Naive thymus-derived CD4-positive, alpha-beta T cell (primary cell): Measurements from ENCODE around the gene ZFYVE28. TPM values are rescaled to one million over a fixed set of nuclear protein-coding genes. Genes with fewer than 3 reads are reported as not detected.
A peak's percentile ranks its signal among the peaks of the same experiment; 100 is the strongest.

Experiments used
- ATAC-seq: fragments of 150-1000 bp; cut with Tn5 transposase; 2 replicates; pipeline ENCODE4 v1.10.0; 2021; ENCODE audit warnings: mild to moderate bottlenecking, moderate library complexity
- CTCF ChIA-PET: fragments of 350-600 bp; sonication (Branson Sonifier 250); formaldehyde crosslinking; loops from one replicate; lab custom pipeline; 2021; ENCODE audit warnings: antibody characterized with exemption; lab: Charles Lee
- POLR2A ChIA-PET: fragments of 350-600 bp; sonication (Branson Sonifier 250); formaldehyde crosslinking; loops from one replicate; lab custom pipeline; 2021; ENCODE audit warnings: antibody characterized with exemption, inconsistent platforms; lab: Charles Lee
- DNase-seq, 9 donors: peaks; one replicate each; pipeline versions ENCODE4 v3.0.0 to v3.0.0-alpha.2; 2020 to 2022; ENCODE audit warnings: mixed read lengths in 1 of 9
- H3K27ac ChIP-seq: one replicate; pipeline ENCODE4 v1.7.0; 2013; ENCODE audit warnings: mild to moderate bottlenecking, low read depth, low read length, moderate library complexity
- H3K27me3 ChIP-seq, 2 donors: one replicate each; pipeline ENCODE4 v1.7.0; 2013; ENCODE audit warnings: low read length in 2 of 2, mild to moderate bottlenecking in 2 of 2, moderate library complexity in 2 of 2; ENCODE audit not compliant: control insufficient read depth in 2 of 2, insufficient read depth in 2 of 2
- H3K36me3 ChIP-seq, 3 experiments: 1 replicate in 2 of 3; 2 replicates in 1 of 3; pipeline ENCODE4 v1.7.0; 2013; ENCODE audit warnings: low read length in 3 of 3, mild to moderate bottlenecking in 3 of 3, moderate library complexity in 1 of 3; ENCODE audit not compliant: insufficient read depth in 3 of 3, control insufficient read depth in 2 of 3
- H3K4me1 ChIP-seq, 2 donors: one replicate each; pipeline ENCODE4 v1.7.0; 2013; ENCODE audit warnings: low read length in 2 of 2, mild to moderate bottlenecking in 2 of 2, moderate library complexity in 1 of 2; ENCODE audit not compliant: control insufficient read depth in 2 of 2, insufficient read depth in 2 of 2
- H3K4me3 ChIP-seq: 2 replicates; pipeline ENCODE4 v1.7.0; 2013; ENCODE audit warnings: mild to moderate bottlenecking, low read length
- H3K9me3 ChIP-seq, 3 experiments: 1 replicate in 2 of 3; 2 replicates in 1 of 3; pipeline ENCODE4 v1.7.0; 2013; ENCODE audit warnings: low read length in 3 of 3; ENCODE audit not compliant: control insufficient read depth in 2 of 3
- H3K27ac Mint-ChIP-seq, 9 donors: one replicate each; pipeline ENCODE4 v1.8.0; 2020 to 2022; ENCODE audit warnings: mixed read lengths in 9 of 9, mild to moderate bottlenecking in 8 of 9, moderate library complexity in 5 of 9, inconsistent platforms in 2 of 9
- H3K27me3 Mint-ChIP-seq, 5 donors: one replicate each; pipeline ENCODE4 v1.8.0; 2021 to 2022; ENCODE audit warnings: mixed read lengths in 5 of 5, mild to moderate bottlenecking in 1 of 5
- H3K36me3 Mint-ChIP-seq, 5 donors: one replicate each; pipeline ENCODE4 v1.8.0; 2020 to 2022; ENCODE audit warnings: mixed read lengths in 5 of 5, mild to moderate bottlenecking in 3 of 5, inconsistent platforms in 1 of 5
- H3K4me1 Mint-ChIP-seq, 7 donors: one replicate each; pipeline ENCODE4 v1.8.0; 2020 to 2022; ENCODE audit warnings: mixed read lengths in 7 of 7, mild to moderate bottlenecking in 3 of 7, inconsistent platforms in 1 of 7
- H3K4me3 Mint-ChIP-seq, 10 donors: one replicate each; pipeline ENCODE4 v1.8.0; 2020 to 2022; ENCODE audit warnings: mild to moderate bottlenecking in 10 of 10, mixed read lengths in 10 of 10, moderate library complexity in 6 of 10, inconsistent platforms in 2 of 10
- H3K9me3 Mint-ChIP-seq, 11 donors: one replicate each; pipeline ENCODE4 v1.8.0; 2020 to 2022; ENCODE audit warnings: mixed read lengths in 11 of 11, mild to moderate bottlenecking in 4 of 11, inconsistent platforms in 1 of 11, moderate library complexity in 1 of 11
- intact Hi-C, 2 donors: fragments of 100-400 bp; cut with micrococcal nuclease; formaldehyde crosslinking; loops; one replicate each; pipeline ENCODE4 v1.15.1; 2023
- polyA plus RNA-seq, 2 donors: library from polyadenylated mRNA; unstranded; fragments of 300-500 nt; fragmentation: Illumina TruSeq; gene quantifications; one replicate each; pipeline ENCODE4 v1.2.3, GENCODE V29; 2021
- total RNA-seq, 6 experiments: library from RNA in 5 of 6; stranded (reverse) in 5 of 6; gene quantifications; 1 replicate in 5 of 6; 2 replicates in 1 of 6; pipeline ENCODE4 v1.2.3 and lab custom pipeline; 2021 to 2026

ZFYVE28 gene
- total and polyA plus RNA-seq, 7 experiments from 2014 or later, result 6.1 to 26.5 (median 15.9) TPM

GRCh38 chr4:2412534-2412884, 5.9 kb downstream of the ZFYVE28 start:
- H3K27me3 Mint-ChIP-seq, result peaks cover 0 to 19% (median 0%) of the 10 kb centered on the region in 5 donors
- peak overlapping the region; percentile 74 to 99 (median 84) for H3K4me3 Mint-ChIP-seq
- peak overlapping the region; percentile 71 for H3K27ac ChIP-seq
- peaks cover 0 to 5% (median 0%) of the 10 kb centered on the region in 5 donors for H3K36me3 Mint-ChIP-seq
- DNase-seq (peak in 6 of 9 donors; percentile 66 to 84 (median 82)), ATAC-seq (peak; percentile 57)
- H3K4me1 Mint-ChIP-seq, result peaks cover 35 to 75% (median 64%) of the 10 kb centered on the region in 7 donors
- no peaks in the 10 kb centered on the region for H3K36me3 ChIP-seq
- POLR2A ChIA-PET, result interaction anchor here (0.9 to 3.4 kb wide), 9 partner anchors 12 to 172 kb away, joined by 3 to 27 read pairs (median 6); partner anchors contain the start of genes HAUS3, MXD4, POLN and RNF4
- H3K9me3 ChIP-seq, result no peaks in the 10 kb centered on the region
- H3K27me3 ChIP-seq, result no peaks in the 10 kb centered on the region
- CTCF ChIA-PET, result interaction anchor here (0.7 to 1.2 kb wide), 5 partner anchors 10 to 150 kb away, joined by 3 to 7 read pairs (median 5); partner anchors contain the start of gene MXD4
- intact Hi-C loops, result loop anchor here (1.0 to 10.0 kb wide), 5 partner anchors 20 to 1478 kb away; partner anchors contain the start of genes GAK (in 1 of the 2) and TMEM175 (in 1 of the 2)
- H3K4me3 ChIP-seq, result peak overlapping the region; percentile 29
- H3K4me1 ChIP-seq, result peaks cover 41 to 48% of the 10 kb centered on the region in 2 donors
- H3K9me3 Mint-ChIP-seq, result peaks cover 0 to 4% (median 0%) of the 10 kb centered on the region in 11 donors
- peak overlapping the region; percentile 90 to 100 (median 96) for H3K27ac Mint-ChIP-seq

GRCh38 chr4:2411786-2412510, 6.5 kb downstream of the ZFYVE28 start:
- no peaks in the 10 kb centered on the region for H3K27me3 ChIP-seq
- peaks cover 41 to 46% of the 10 kb centered on the region in 2 donors for H3K4me1 ChIP-seq
- no peaks in the 10 kb centered on the region for H3K36me3 ChIP-seq
- no peaks in the 10 kb centered on the region for H3K9me3 ChIP-seq
- ATAC-seq, result no peak
- Mint-ChIP-seq H3K36me3 (peaks cover 0 to 5% (median 0%) of the 10 kb centered on the region in 5 donors), H3K27ac (peak overlapping the region; percentile 90 to 100 (median 96)), H3K4me1 (peaks cover 40 to 77% (median 65%) of the 10 kb centered on the region in 7 donors), H3K27me3 (peaks cover 0 to 18% (median 0%) of the 10 kb centered on the region in 5 donors), H3K9me3 (peaks cover 0 to 4% (median 0%) of the 10 kb centered on the region in 11 donors), H3K4me3 (peak overlapping the region; percentile 74 to 99 (median 84))
- H3K4me3 ChIP-seq, result peak overlapping the region; percentile 29
- CTCF ChIA-PET, result interaction anchor here (0.7 to 1.2 kb wide), 3 partner anchors 10 to 150 kb away, joined by 5 to 7 read pairs (median 6); partner anchors contain the start of gene MXD4
- POLR2A ChIA-PET, result interaction anchor here (0.9 to 3.4 kb wide), 9 partner anchors 11 to 171 kb away, joined by 3 to 27 read pairs (median 6); partner anchors contain the start of genes HAUS3, MXD4, POLN and RNF4
- DNase-seq, result no peak
- intact Hi-C loops, result loop anchor here (1.0 to 10.0 kb wide), 5 partner anchors 19 to 1477 kb away; partner anchors contain the start of genes GAK (in 1 of the 2) and TMEM175 (in 1 of the 2)
- H3K27ac ChIP-seq, result peak overlapping the region; percentile 71

- Histone ChIP-seq H3K4me1 (peaks cover 28 to 35% of the 10 kb centered on the region in 2 donors), H3K27me3 (no peaks in the 10 kb centered on the region), H3K27ac (no peak overlapping the region), H3K4me3 (no peak overlapping the region), H3K36me3 (no peaks in the 10 kb centered on the region), H3K9me3 (no peaks in the 10 kb centered on the region)
- POLR2A ChIA-PET, result interaction anchor here (1.0 to 1.1 kb wide), 3 partner anchors 16 to 147 kb away, joined by 3 read pairs; partner anchors contain the start of gene MXD4
- DNase-seq (no peak), ATAC-seq (no peak)
- Mint-ChIP-seq H3K27ac (peak overlapping the region in 1 of 9 donors; percentile 65), H3K4me3 (no peak overlapping the region), H3K27me3 (peaks cover 0 to under 1% (median 0%) of the 10 kb centered on the region in 5 donors), H3K4me1 (peaks cover 33 to 64% (median 52%) of the 10 kb centered on the region in 7 donors), H3K36me3 (peaks cover 0 to 2% (median 0%) of the 10 kb centered on the region in 5 donors), H3K9me3 (peaks cover 0 to 4% (median 0%) of the 10 kb centered on the region in 11 donors)
- intact Hi-C loops, result no loop called here
- CTCF ChIA-PET, result interaction anchor here (0.8 kb wide), 1 partner anchor 159 kb away, joined by 3 read pairs; no protein-coding TSS in a partner anchor
Measured at GRCh38 chr4:2409381-2409783, 9.1 kb downstream of the ZFYVE28 start.

- no peak for DNase-seq
- no peak for ATAC-seq
- H3K9me3 ChIP-seq, result no peaks in the 10 kb centered on the region
- Mint-ChIP-seq H3K4me3 (no peak overlapping the region), H3K36me3 (no peaks in the 10 kb centered on the region), H3K4me1 (peaks cover 29 to 60% (median 51%) of the 10 kb centered on the region in 7 donors), H3K27me3 (peaks cover 0 to 2% (median 0%) of the 10 kb centered on the region in 5 donors), H3K9me3 (peaks cover 0 to 4% (median 0%) of the 10 kb centered on the region in 11 donors), H3K27ac (peak overlapping the region in 2 of 9 donors; percentile 34 to 65)
- H3K27me3 ChIP-seq, result no peaks in the 10 kb centered on the region
- CTCF ChIA-PET, result interaction anchor here (0.8 kb wide), 1 partner anchor 159 kb away, joined by 3 read pairs; no protein-coding TSS in a partner anchor
- peaks cover 24 to 31% of the 10 kb centered on the region in 2 donors for H3K4me1 ChIP-seq
- H3K27ac ChIP-seq, result no peak overlapping the region
- POLR2A ChIA-PET, result interaction anchor here (1.0 to 1.1 kb wide), 3 partner anchors 15 to 147 kb away, joined by 3 read pairs; partner anchors contain the start of gene MXD4
- H3K4me3 ChIP-seq, result no peak overlapping the region
- H3K36me3 ChIP-seq, result no peaks in the 10 kb centered on the region
- intact Hi-C loops, result no loop called here
Measured at GRCh38 chr4:2408976-2409375, 9.5 kb downstream of the ZFYVE28 start.

- Histone ChIP-seq H3K27me3 (no peaks in the 10 kb centered on the region), H3K36me3 (no peaks in the 10 kb centered on the region), H3K27ac (no peak overlapping the region), H3K4me1 (peaks cover 19 to 26% of the 10 kb centered on the region in 2 donors), H3K9me3 (no peaks in the 10 kb centered on the region), H3K4me3 (no peak overlapping the region)
- peaks cover 0 to 2% (median 0%) of the 10 kb centered on the region in 5 donors for H3K27me3 Mint-ChIP-seq
- no peak overlapping the region for H3K4me3 Mint-ChIP-seq
- CTCF ChIA-PET, result interaction anchor here (0.8 kb wide), 1 partner anchor 158 kb away, joined by 3 read pairs; no protein-coding TSS in a partner anchor
- ATAC-seq (no peak), DNase-seq (no peak)
- peaks cover 24 to 55% (median 46%) of the 10 kb centered on the region in 7 donors for H3K4me1 Mint-ChIP-seq
- H3K36me3 Mint-ChIP-seq, result no peaks in the 10 kb centered on the region
- H3K9me3 Mint-ChIP-seq, result peaks cover 0 to 4% (median 0%) of the 10 kb centered on the region in 11 donors
- POLR2A ChIA-PET, result interaction anchor here (1.0 to 1.1 kb wide), 2 partner anchors 88 to 146 kb away, joined by 3 read pairs; partner anchors contain the start of gene MXD4
- intact Hi-C loops, result no loop called here
- peak overlapping the region in 4 of 9 donors; percentile 34 to 79 (median 53) for H3K27ac Mint-ChIP-seq
Measured at GRCh38 chr4:2408401-2408958, 10.0 kb downstream of the ZFYVE28 start.

- ChIA-PET POLR2A (no interaction called here), CTCF (no interaction called here)
- ATAC-seq (no peak), DNase-seq (no peak)
- Histone ChIP-seq H3K9me3 (no peaks in the 10 kb centered on the region), H3K27ac (no peak overlapping the region), H3K4me3 (no peak overlapping the region), H3K27me3 (no peaks in the 10 kb centered on the region), H3K36me3 (no peaks in the 10 kb centered on the region), H3K4me1 (peaks cover 20 to 23% of the 10 kb centered on the region in 2 donors)
- Mint-ChIP-seq H3K27ac (peak overlapping the region in 4 of 9 donors; percentile 39 to 79 (median 58)), H3K4me3 (no peak overlapping the region), H3K27me3 (peaks cover 0 to 2% (median 0%) of the 10 kb centered on the region in 5 donors), H3K9me3 (peaks cover 0 to 4% (median 0%) of the 10 kb centered on the region in 11 donors), H3K4me1 (peaks cover 21 to 50% (median 41%) of the 10 kb centered on the region in 7 donors), H3K36me3 (no peaks in the 10 kb centered on the region)
- intact Hi-C loops, result no loop called here
Measured at GRCh38 chr4:2407991-2408342, 10.5 kb downstream of the ZFYVE28 start.
